Suppressor macrophage (primary cell): ENCODE measurements around the gene NT5C1A.

Source experiments
- DNase-seq, 4 experiments: peaks; one replicate each; pipeline ENCODE4 v3.0.0-alpha.2; 2020 to 2022

NT5C1A gene

GRCh38 chr1:39659110-39659509 lies 12.8 kb downstream of the NT5C1A start:
- no peak for DNase-seq

- DNase-seq = peak; percentile 85 to 91 (median 86)
These were observed 13.9 kb downstream of the NT5C1A start for GRCh38 chr1:39657923-39658485.

GRCh38 chr1:39657402-39657801 lies 14.5 kb downstream of the NT5C1A start:
- no peak for DNase-seq

- no peak for DNase-seq
These were observed 15.5 kb downstream of the NT5C1A start for GRCh38 chr1:39656391-39656790.

- DNase-seq = no peak
These were observed 16.2 kb downstream of the NT5C1A start for GRCh38 chr1:39655578-39656268.

GRCh38 chr1:39654291-39654690 lies 17.6 kb downstream of the NT5C1A start:
- DNase-seq = peak in 2 of 4 experiments; percentile 13 to 23

- DNase-seq = peak; percentile 84 to 90 (median 86)
These were observed 18.3 kb downstream of the NT5C1A start for GRCh38 chr1:39653546-39654031.

GRCh38 chr1:39652554-39652953 lies 19.4 kb downstream of the NT5C1A start:
- no peak for DNase-seq

- no peak for DNase-seq
These were observed 19.8 kb downstream of the NT5C1A start for GRCh38 chr1:39652105-39652504.

- DNase-seq = no peak
These were observed 21.5 kb downstream of the NT5C1A start for GRCh38 chr1:39650431-39650830.

GRCh38 chr1:39649636-39650185 lies 22.2 kb downstream of the NT5C1A start:
- DNase-seq = no peak

- no peak for DNase-seq
These were observed 23.4 kb downstream of the NT5C1A start for GRCh38 chr1:39648496-39648895.

- no peak for DNase-seq
These were observed 24.7 kb downstream of the NT5C1A start for GRCh38 chr1:39647247-39647646.

GRCh38 chr1:39646232-39647081 lies 25.4 kb downstream of the NT5C1A start:
- DNase-seq = no peak

GRCh38 chr1:39645411-39646043 lies 26.4 kb downstream of the NT5C1A start:
- DNase-seq = no peak

- peak in 1 of 4 experiments; percentile 11 for DNase-seq
These were observed 28.2 kb downstream of the NT5C1A start for GRCh38 chr1:39643705-39644104.

GRCh38 chr1:39642796-39643195 lies 29.1 kb downstream of the NT5C1A start:
- DNase-seq = no peak

- DNase-seq = peak; percentile 12 to 51 (median 38)
These were observed 31.0 kb downstream of the NT5C1A start for GRCh38 chr1:39640861-39641260.

GRCh38 chr1:39639305-39640130 lies 32.4 kb downstream of the NT5C1A start, which contains the start of gene HEYL:
HEYL (minus strand) TSS chr1:39639643; CDS start chr1:39639625, 18 bp downstream.
- peak; percentile 68 to 86 (median 76) for DNase-seq

- no peak for DNase-seq
These were observed 33.0 kb downstream of the NT5C1A start for GRCh38 chr1:39638965-39639304.

GRCh38 chr1:39637361-39637760 lies 34.5 kb downstream of the NT5C1A start:
- DNase-seq = no peak

GRCh38 chr1:39635871-39636210 lies 36.1 kb downstream of the NT5C1A start:
- DNase-seq = no peak
